Epithelial cell of esophagus (primary cell): ENCODE results near the gene ATP6V0E1.
"Not testable (repeated sequence)": the region's sequence is repeated elsewhere in the genome, so short reads cannot be mapped to it uniquely, and the experiment has no call there.

Experiments
- DNase-seq: peaks from one replicate; pipeline ENCODE4 v3.0.0; 2010; ENCODE audit warnings: low read depth
- H3K4me3 ChIP-seq: 2 replicates; pipeline ENCODE4 v1.5.1; 2011; ENCODE audit warnings: mild to moderate bottlenecking, low read length, control low read depth
- CTCF ChIP-seq: IDR thresholded peaks from 2 replicates; pipeline ENCODE4 v1.5.1; 2011; ENCODE audit warnings: low read depth, mild to moderate bottlenecking, low read length, control low read depth, inconsistent platforms; ENCODE audit not compliant: insufficient read depth; ENCODE audit errors: missing control alignments

ATP6V0E1 gene

DNA sequence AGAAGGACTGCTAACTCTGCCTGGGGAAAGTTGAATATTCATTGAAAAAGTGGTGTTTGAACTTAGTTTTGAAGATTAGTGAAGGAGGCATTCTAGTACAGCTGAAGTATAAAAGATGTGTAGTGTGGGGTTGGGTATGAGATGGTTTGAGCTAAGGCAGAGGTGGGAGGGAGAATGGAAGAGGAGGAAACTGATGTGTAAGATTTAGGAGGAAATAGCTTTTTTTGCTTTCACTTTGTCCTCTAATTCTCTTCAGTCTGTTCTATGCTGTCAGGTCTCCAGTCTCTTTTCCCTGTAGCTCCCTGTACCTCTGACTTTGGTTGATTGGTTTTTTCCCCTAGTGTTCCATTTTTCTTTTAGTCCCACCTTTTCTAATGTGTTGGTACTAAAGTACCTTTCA lies 81.6 kb downstream of the ATP6V0E1 start:
- no peak for TF ChIP-seq CTCF
- no peak overlapping the region for H3K4me3 ChIP-seq
- DNase-seq, result no peak

DNA sequence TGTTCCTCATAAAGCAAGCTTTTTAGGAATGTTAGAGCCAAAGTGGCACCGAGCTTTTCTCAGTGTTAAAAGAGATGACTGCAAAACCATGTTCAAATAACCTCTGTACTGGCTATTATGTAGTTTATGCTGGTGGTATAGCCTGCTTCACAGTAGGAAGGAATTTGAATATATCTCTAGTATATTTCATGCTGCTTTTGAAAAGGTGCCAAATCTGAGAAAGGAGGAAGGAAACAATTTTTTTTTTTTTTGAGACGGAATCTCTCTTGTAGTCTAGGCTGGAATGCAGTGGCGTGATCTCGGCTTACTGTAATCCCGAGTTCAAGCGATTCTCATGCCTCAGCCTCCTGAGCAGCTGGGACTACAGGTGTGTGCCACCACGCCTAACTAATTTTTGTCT lies 86.1 kb downstream of the ATP6V0E1 start:
- no peak overlapping the region for H3K4me3 ChIP-seq
- no peak for DNase-seq
- TF ChIP-seq CTCF, result no peak

DNA sequence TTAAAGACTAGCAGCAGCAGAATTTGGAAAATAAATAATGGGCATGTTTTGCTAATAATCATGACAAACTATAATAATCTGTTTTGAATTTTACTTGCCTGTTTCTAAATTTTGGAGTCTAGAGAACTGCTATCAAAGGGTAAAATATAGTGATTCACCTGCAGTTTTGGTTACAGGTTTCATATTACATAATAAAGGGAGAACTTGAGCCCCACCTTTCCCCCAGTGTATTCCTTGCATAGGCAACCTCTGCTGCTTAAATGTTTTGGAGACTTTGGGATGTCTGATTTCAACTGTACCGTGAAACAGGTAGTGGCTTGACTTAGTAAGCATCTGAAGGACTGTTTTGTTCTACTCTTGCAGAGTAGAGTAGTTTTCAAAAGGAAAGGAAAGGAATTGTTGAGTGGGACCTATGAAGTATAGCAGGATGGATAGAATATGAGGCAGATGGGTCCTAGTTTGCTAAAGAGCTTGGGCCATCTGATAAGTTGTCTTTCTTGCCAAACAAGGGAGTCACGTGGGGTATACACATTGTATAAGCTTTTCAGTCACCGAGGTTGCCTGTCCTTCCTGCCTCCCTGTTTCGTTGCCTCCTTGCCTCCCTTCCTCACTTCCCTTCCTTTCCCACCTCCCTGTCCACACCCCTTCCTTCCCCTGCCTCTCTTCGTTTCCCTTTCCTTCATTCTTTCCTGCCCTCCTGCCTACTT lies 91.7 kb downstream of the ATP6V0E1 start:
- H3K4me3 ChIP-seq, result no peak overlapping the region
- TF ChIP-seq CTCF, result no peak
- DNase-seq, result peak; percentile 33

- no peak for DNase-seq
- no peak overlapping the region for H3K4me3 ChIP-seq
- TF ChIP-seq CTCF, result no peak
Measured at GRCh38 chr5:173075970-173076369, 92.4 kb downstream of the ATP6V0E1 start.

DNA sequence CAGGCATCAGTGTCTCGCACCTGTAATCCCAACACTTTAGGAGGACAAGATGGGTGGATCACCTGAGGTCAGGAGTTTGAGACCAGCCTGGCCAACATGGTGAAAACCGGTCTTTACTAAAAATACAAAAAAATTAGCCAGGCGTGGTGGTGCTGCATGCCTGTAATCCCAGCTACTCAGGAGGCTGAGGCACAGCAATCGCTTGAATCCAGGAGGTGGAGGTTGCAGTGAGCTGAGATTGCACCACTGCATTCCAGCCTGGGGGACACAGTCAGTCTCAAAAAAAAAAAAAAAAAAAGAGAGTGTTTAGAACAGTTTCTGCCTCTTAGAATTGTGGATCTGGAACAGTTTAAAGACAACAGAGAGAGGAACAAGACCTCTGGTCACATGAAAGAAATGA lies 92.9 kb downstream of the ATP6V0E1 start:
- not testable (repeated sequence) for H3K4me3 ChIP-seq, DNase-seq

DNA sequence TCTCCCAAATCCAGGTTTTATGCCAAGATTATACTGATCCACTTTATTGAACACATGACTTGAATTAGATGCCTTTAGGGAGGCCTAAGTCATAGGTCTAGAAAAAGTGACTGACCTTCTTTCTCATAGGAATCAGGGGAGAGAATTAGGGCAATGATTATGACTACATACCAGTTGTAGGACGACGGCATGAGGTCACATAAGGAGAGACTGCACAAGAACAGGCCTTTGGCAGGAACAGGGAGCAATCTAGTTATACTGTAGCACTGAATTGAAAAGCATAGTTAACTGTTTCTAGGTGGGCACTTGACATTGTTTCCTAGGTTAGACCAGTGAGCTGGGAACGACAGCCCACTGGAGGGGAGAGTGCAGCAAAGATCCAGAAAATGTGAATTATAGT lies 95.3 kb downstream of the ATP6V0E1 start:
- no peak for TF ChIP-seq CTCF
- no peak for DNase-seq
- no peak overlapping the region for H3K4me3 ChIP-seq
